AG08396 (cell line): ENCODE measurements around the gene NR2F1.
A peak's percentile ranks its signal among the peaks of the same experiment; 100 is the strongest.
"Not testable (repeated sequence)": the region's sequence is repeated elsewhere in the genome, so short reads cannot be mapped to it uniquely, and the experiment has no call there.

Source experiments
- DNase-seq: peaks from one replicate; pipeline ENCODE4 v3.0.0; 2012; ENCODE audit warnings: low spot score, mixed read lengths

The NR2F1 gene

GRCh38 chr5:93582677-93583438 is at the start of gene NR2F1:
Gene NR2F1, plus strand, starts transcription at chr5:93583222. Its CDS starts 1,802 bp downstream, at chr5:93585024.
- peak; percentile 89 for DNase-seq

- no peak for DNase-seq
Measured at GRCh38 chr5:93545872-93546271, 37.1 kb upstream of the NR2F1 start.

DNA sequence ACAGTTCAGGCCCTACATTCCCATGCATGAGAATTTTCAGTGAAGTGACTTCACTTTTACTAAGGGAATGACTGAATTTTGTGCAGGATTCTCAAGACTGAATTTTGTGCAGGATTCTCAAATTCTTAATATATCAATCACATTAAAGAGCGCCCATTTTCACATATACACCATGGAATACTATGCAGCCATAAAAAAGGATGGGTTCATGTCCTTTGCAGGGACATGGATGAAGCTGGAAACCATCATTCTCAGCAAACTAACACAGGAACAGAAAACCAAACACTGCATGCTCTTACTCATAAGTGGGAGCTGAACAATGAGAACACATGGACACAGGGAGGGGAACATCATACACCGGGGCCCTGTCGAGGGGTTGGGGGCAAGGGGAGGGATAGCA is 33.4 kb upstream of the NR2F1 start:
- not testable (repeated sequence) for DNase-seq

- DNase-seq = no peak
Measured at GRCh38 chr5:93557021-93557604, 25.9 kb upstream of the NR2F1 start.

DNA sequence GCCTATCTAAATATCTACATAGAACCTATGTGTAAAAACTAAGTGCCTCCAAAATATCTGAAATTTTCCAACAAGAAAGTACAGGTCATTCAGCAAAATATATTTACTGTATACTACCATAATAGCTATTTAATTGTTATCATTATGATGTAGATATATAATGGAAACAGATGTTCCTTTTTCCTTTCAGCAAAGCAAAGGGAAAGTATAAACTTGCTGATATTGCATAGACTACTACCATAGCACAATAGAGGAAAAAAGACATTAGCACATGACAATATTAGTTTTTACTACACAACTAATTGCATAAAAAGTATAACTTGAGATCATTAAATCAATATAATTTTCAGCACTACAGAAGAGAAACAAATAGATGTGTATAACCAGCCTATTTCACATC is 16.9 kb upstream of the NR2F1 start:
- DNase-seq = no peak

GRCh38 chr5:93567424-93567823 is 15.6 kb upstream of the NR2F1 start:
- no peak for DNase-seq

- no peak for DNase-seq
Measured at GRCh38 chr5:93569300-93570160, 13.5 kb upstream of the NR2F1 start.

GRCh38 chr5:93570294-93571113 is 12.5 kb upstream of the NR2F1 start:
- peak; percentile 3 for DNase-seq

DNA sequence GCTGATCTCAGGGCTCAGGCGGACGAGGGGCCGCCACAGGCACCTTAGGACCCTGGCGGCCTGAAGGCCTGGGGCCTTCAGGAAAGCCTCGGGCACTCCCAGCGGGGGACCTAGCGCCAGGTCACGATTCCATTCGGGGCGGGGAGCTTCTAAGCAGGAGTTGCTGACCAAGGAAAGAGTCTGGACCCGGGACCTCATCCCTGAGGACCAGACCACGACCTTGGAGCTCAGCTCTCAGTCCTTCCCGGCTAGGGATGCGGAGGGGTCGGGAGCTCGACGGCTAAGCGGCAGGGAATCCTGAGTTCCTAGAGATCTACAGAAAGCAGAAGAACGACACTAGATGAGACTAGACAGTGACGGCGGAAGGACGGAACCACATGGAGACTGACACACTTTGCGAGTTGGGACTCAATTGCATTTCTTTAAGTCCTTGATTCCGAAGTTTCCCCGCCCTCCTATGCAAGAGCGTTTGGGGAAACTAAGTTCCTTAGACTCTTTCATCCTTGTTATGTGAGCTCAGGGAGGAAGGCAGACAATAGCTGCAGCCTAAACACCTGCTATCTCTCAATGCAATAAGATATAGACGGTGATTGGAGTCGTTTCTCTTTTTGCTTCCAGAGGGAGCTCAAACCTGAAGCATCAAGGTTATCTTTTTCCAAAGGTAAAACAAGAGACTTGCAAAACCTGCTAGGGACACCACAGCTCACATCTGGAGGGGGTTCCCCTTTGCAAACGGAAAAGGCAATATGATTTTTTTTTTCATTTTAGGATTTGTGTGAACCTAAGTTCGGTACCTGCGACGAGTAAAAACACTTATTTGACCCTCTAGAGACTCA is 11.7 kb upstream of the NR2F1 start:
- peak; percentile 4 for DNase-seq

DNA sequence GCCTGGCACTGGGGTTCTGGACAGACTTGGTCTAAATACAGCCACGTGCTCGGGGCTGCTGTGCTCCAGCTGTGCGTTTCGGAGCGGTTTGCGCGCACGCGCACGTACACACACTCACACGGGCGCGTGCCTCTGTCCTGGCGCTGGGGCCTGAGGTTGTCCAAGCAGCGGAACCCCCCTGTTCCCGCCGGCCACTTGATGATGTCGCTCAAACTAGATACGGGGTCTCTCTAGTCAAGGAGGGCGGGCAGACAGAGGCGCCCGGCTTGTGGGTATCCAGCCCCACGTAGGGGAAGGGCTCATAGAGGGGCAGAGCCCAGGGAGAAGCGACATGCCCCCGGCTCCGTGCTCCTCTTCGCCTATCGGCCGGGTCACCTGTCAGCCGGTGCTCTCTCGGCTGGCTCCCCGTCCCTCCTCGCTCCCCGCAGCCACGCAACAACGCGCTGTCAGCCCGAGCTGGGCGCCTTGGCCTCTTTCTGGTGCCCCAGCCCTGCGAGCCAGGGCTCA is 10.9 kb upstream of the NR2F1 start:
- DNase-seq = peak; percentile 5

- DNase-seq = peak; percentile 7
Measured at GRCh38 chr5:93572608-93573353, 10.2 kb upstream of the NR2F1 start.

- DNase-seq = peak; percentile 13
Measured at GRCh38 chr5:93573354-93574351, 9.4 kb upstream of the NR2F1 start.

- DNase-seq = peak; percentile 9
Measured at GRCh38 chr5:93574491-93575305, 8.3 kb upstream of the NR2F1 start.

DNA sequence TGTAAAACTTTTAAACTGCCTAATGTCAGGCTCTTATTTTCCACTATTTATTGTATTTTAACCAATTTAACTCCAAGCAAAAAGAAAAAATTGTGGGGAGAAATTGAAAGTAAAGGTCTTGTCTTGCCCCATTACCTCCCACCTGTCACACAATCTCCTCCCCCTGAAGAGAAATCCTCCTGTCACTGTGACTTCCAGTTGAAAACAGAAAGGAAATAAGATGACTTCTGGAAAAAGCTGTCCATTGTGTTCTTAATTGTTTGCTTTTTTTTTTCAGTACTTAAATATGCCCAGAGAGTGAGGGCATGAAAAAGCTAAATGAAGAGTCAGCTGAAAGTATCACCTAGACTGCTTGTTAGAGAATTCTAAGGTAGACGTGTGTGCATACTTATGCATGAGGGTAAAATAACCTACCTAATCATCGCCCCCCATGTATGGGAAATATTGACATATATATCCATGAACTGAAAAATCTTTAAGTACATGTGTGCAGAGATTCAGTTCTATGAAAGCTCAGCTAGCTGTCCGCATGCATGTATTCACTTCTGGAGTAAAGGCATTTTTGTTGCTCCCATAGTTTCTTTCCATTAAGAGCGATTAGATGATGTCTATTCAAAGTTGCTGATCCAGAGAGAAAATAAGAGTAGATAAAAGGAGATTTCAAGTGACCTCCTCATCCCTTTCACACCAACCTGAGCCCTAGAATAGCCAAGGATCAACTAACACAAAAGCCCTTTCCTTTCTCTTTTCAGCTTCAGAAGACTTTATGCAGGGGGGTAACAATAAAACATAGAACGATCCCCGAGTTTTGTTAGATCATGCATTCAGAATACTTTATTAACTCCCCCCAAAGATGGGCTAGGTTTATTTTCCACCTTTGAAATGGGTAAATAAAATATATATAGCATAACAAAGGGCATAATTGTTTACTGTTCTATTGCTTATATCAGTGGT is 7.3 kb upstream of the NR2F1 start:
- DNase-seq = peak; percentile 3

GRCh38 chr5:93576994-93577853 is 5.8 kb upstream of the NR2F1 start:
- peak; percentile 3 for DNase-seq
